ENCODE results near the gene POLR3C. TPM values are rescaled to one million over a fixed set of nuclear protein-coding genes. Genes with fewer than 3 reads are reported as not detected.

POLR3C gene
- total RNA-seq, 1 experiment from 2014 or later = 24.9 TPM

DNA sequence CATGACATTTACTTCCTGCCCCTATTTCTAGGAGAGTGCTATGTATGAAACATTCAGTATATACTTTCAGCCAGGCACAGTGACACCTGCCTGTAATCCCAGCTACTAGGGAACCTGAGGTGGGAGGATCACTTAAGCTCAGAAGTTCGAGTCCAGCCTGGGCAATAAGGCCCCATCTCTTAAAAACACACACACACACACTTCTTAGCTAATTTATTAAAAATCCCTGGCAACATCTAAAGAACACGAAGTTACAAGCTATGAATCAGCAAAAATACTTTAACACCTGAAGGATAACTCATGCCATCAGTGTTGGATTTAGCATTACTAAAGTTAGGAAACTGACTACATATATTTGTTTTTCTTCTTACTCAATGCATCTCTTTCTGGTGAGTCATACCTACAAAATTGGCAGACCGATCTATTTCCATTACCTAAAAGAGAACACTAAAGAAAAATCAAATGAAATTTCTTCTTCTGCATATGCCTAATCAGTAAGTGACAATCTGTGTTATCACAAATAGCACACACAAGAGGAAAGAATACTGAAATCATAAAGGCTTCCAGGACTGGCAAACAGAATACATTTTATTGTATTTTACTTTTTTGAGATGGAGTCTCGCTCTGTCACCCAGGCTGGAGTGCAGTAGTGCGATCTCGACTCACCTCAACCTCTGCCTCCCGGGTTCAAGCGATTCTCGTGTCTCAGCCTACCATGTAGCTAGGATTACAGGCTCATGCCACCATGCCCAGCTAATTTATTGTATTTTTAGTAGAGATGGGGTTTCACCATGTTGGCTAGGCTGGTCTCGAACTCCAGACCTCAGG is 41.5 kb upstream of the POLR3C start:
- ATAC-seq = no peak
- CTCF ChIA-PET = no interaction called here
- Mint-ChIP-seq H3K9me3 (no peaks in the 10 kb centered on the region), H3K4me3 (no peak overlapping the region), H3K27ac (0 out of 2 replicates have a peak overlapping the region, but pooled peaks have one; percentile 44), H3K4me1 (peaks cover 6% of the 10 kb centered on the region; the same call in 1 of the 2 replicates), H3K36me3 (no peaks in the 10 kb centered on the region; the same call in 1 of the 2 replicates), H3K27me3 (ENCODE audit: low read depth) (no peaks in the 10 kb centered on the region)
- POLR2A ChIA-PET = no interaction called here
- no peak for DNase-seq (ENCODE audit: low spot score)
- TF ChIP-seq ZNF232 (CRISPR knock-in tag; IDR thresholded peaks at IDR 0.05) = no peak
- no peak for TF ChIP-seq SMAD4 (CRISPR knock-in tag; IDR thresholded peaks at IDR 0.05)
- no peak for TF ChIP-seq ZNF671 (CRISPR knock-in tag; IDR thresholded peaks at IDR 0.05)
- TF ChIP-seq IRF2 (CRISPR knock-in tag; IDR thresholded peaks at IDR 0.05; ENCODE audit: borderline replicate concordance, low read depth) = no peak

DNA sequence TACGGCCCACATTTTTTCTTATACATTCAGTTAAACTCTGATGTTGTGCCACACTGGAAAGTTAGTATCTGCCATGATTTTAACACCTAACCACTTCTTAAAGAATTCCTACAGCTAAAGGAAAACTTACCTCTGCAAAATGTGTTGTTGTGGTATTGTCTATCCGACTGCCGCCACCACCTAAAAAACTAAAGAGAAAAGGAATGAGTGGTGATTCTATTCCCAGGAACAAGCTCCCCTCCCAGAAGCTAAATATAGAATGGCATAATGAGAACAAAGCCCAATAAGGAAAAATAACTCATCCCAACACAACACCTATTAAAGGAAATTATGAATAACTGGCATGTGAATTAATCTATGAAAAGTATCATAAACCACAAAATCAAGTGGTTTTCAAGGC is 39.6 kb upstream of the POLR3C start:
- POLR2A ChIA-PET = no interaction called here
- DNase-seq (ENCODE audit: low spot score) = no peak
- Mint-ChIP-seq H3K4me1 (peaks cover 6% of the 10 kb centered on the region; the same call in 1 of the 2 replicates), H3K36me3 (peaks cover 7% of the 10 kb centered on the region), H3K27ac (no peak overlapping the region), H3K9me3 (no peaks in the 10 kb centered on the region), H3K4me3 (no peak overlapping the region), H3K27me3 (ENCODE audit: low read depth) (no peaks in the 10 kb centered on the region)
- no peak for ATAC-seq
- CTCF ChIA-PET = no interaction called here
- TF ChIP-seq ZBTB21 (CRISPR knock-in tag; IDR thresholded peaks at IDR 0.05; ENCODE audit: borderline replicate concordance) (no peak), ELF4 (CRISPR knock-in tag; IDR thresholded peaks at IDR 0.05; ENCODE audit: low read depth) (no peak), HMGA2 (CRISPR knock-in tag; IDR thresholded peaks at IDR 0.05) (no peak), OVOL2 (CRISPR knock-in tag; IDR thresholded peaks at IDR 0.05; ENCODE audit: borderline replicate concordance) (no peak), MXD4 (CRISPR knock-in tag; IDR thresholded peaks at IDR 0.05; ENCODE audit: borderline replicate concordance) (no peak), NFE2L1 (CRISPR knock-in tag; IDR thresholded peaks at IDR 0.05) (no peak)
- TF ChIP-seq, protein P1, sequence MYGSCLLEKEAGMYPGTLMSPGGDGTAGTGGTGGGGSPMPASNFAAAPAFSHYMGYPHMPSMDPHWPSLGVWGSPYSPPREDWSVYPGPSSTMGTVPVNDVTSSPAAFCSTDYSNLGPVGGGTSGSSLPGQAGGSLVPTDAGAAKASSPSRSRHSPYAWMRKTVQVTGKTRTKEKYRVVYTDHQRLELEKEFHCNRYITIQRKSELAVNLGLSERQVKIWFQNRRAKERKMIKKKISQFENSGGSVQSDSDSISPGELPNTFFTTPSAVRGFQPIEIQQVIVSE (CRISPR knock-in tag; IDR thresholded peaks at IDR 0.05; ENCODE audit: borderline replicate concordance) = no peak
- TF ChIP-seq, protein P2, sequence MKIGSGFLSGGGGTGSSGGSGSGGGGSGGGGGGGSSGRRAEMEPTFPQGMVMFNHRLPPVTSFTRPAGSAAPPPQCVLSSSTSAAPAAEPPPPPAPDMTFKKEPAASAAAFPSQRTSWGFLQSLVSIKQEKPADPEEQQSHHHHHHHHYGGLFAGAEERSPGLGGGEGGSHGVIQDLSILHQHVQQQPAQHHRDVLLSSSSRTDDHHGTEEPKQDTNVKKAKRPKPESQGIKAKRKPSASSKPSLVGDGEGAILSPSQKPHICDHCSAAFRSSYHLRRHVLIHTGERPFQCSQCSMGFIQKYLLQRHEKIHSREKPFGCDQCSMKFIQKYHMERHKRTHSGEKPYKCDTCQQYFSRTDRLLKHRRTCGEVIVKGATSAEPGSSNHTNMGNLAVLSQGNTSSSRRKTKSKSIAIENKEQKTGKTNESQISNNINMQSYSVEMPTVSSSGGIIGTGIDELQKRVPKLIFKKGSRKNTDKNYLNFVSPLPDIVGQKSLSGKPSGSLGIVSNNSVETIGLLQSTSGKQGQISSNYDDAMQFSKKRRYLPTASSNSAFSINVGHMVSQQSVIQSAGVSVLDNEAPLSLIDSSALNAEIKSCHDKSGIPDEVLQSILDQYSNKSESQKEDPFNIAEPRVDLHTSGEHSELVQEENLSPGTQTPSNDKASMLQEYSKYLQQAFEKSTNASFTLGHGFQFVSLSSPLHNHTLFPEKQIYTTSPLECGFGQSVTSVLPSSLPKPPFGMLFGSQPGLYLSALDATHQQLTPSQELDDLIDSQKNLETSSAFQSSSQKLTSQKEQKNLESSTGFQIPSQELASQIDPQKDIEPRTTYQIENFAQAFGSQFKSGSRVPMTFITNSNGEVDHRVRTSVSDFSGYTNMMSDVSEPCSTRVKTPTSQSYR (CRISPR knock-in tag; IDR thresholded peaks at IDR 0.05) = no peak
- TF ChIP-seq, protein P3, sequence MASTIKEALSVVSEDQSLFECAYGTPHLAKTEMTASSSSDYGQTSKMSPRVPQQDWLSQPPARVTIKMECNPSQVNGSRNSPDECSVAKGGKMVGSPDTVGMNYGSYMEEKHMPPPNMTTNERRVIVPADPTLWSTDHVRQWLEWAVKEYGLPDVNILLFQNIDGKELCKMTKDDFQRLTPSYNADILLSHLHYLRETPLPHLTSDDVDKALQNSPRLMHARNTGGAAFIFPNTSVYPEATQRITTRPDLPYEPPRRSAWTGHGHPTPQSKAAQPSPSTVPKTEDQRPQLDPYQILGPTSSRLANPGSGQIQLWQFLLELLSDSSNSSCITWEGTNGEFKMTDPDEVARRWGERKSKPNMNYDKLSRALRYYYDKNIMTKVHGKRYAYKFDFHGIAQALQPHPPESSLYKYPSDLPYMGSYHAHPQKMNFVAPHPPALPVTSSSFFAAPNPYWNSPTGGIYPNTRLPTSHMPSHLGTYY (CRISPR knock-in tag; IDR thresholded peaks at IDR 0.05) = no peak

DNA sequence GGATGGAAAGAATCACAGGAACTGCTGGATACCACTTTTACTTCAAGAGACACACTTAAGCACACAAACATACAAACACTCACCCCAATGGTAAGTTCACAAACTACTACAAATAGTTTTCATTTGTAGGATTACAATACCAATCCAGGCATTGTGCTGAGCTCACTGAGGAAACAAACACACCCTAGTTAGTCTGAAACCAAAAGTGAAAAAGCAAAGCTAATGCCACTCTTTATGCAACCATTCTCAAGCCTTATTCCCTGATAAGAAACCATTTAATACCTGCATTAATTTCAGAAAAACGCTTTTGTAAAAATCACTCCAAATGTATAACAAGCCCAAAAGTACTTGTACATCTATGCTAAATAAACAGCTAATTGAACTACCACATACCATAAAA is 38.5 kb upstream of the POLR3C start:
- Mint-ChIP-seq H3K9me3 (no peaks in the 10 kb centered on the region), H3K27me3 (ENCODE audit: low read depth) (no peaks in the 10 kb centered on the region), H3K4me1 (peaks cover 6% of the 10 kb centered on the region; the same call in 1 of the 2 replicates), H3K4me3 (no peak overlapping the region), H3K36me3 (peaks cover 7% of the 10 kb centered on the region), H3K27ac (no peak overlapping the region)
- ChIA-PET CTCF (interaction anchor here (1.2 kb wide), 1 partner anchor 106 kb away, joined by 3 read pairs; no protein-coding TSS in a partner anchor), POLR2A (no interaction called here)
- DNase-seq (ENCODE audit: low spot score) (no peak), ATAC-seq (no peak)
- no peak for TF ChIP-seq NFATC4 (CRISPR knock-in tag; IDR thresholded peaks at IDR 0.05)
- TF ChIP-seq SOX15 (CRISPR knock-in tag; IDR thresholded peaks at IDR 0.05) = no peak
- TF ChIP-seq, protein P4, sequence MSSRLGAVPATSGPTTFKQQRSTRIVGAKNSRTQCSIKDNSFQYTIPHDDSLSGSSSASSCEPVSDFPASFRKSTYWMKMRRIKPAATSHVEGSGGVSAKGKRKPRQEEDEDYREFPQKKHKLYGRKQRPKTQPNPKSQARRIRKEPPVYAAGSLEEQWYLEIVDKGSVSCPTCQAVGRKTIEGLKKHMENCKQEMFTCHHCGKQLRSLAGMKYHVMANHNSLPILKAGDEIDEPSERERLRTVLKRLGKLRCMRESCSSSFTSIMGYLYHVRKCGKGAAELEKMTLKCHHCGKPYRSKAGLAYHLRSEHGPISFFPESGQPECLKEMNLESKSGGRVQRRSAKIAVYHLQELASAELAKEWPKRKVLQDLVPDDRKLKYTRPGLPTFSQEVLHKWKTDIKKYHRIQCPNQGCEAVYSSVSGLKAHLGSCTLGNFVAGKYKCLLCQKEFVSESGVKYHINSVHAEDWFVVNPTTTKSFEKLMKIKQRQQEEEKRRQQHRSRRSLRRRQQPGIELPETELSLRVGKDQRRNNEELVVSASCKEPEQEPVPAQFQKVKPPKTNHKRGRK (CRISPR knock-in tag; IDR thresholded peaks at IDR 0.05; ENCODE audit: borderline replicate concordance) = no peak
- no peak for TF ChIP-seq FOXJ3 (CRISPR knock-in tag; IDR thresholded peaks at IDR 0.05; ENCODE audit: borderline replicate concordance)
- TF ChIP-seq, protein P5, sequence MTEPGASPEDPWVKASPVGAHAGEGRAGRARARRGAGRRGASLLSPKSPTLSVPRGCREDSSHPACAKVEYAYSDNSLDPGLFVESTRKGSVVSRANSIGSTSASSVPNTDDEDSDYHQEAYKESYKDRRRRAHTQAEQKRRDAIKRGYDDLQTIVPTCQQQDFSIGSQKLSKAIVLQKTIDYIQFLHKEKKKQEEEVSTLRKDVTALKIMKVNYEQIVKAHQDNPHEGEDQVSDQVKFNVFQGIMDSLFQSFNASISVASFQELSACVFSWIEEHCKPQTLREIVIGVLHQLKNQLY (CRISPR knock-in tag; IDR thresholded peaks at IDR 0.05) = no peak
- TF ChIP-seq ZNF121 (CRISPR knock-in tag; IDR thresholded peaks at IDR 0.05) = no peak
- TF ChIP-seq, protein P6, sequence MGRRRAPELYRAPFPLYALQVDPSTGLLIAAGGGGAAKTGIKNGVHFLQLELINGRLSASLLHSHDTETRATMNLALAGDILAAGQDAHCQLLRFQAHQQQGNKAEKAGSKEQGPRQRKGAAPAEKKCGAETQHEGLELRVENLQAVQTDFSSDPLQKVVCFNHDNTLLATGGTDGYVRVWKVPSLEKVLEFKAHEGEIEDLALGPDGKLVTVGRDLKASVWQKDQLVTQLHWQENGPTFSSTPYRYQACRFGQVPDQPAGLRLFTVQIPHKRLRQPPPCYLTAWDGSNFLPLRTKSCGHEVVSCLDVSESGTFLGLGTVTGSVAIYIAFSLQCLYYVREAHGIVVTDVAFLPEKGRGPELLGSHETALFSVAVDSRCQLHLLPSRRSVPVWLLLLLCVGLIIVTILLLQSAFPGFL (CRISPR knock-in tag; IDR thresholded peaks at IDR 0.05; ENCODE audit: borderline replicate concordance) = no peak
- TF ChIP-seq OVOL2 (CRISPR knock-in tag; IDR thresholded peaks at IDR 0.05; ENCODE audit: borderline replicate concordance) = no peak
- no peak for TF ChIP-seq GRHL2 (CRISPR knock-in tag; IDR thresholded peaks at IDR 0.05; ENCODE audit: insufficient replicate concordance, severe bottlenecking)
- TF ChIP-seq, protein P7, sequence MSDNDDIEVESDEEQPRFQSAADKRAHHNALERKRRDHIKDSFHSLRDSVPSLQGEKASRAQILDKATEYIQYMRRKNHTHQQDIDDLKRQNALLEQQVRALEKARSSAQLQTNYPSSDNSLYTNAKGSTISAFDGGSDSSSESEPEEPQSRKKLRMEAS (CRISPR knock-in tag; IDR thresholded peaks at IDR 0.05) = no peak
- TF ChIP-seq TEAD1 (CRISPR knock-in tag; IDR thresholded peaks at IDR 0.05) = no peak
